Endothelial cell of umbilical vein (primary cell): Measurements from ENCODE around the gene CNTLN. TPM values are rescaled to one million over a fixed set of nuclear protein-coding genes. Genes with fewer than 3 reads are reported as not detected.

Source experiments
- BruUV-seq: library from RNA; stranded (reverse); fragments of 400-500 nt; replicated peaks from 2 replicates; lab custom pipeline; 2021; lab: Mats Ljungman, UMichigan
- CTCF ChIA-PET: fragments of 300-600, 350-600 bp; sonication (Branson Sonifier 250); formaldehyde crosslinking; loops from one replicate; lab custom pipeline; 2021; ENCODE audit warnings: antibody characterized with exemption, inconsistent platforms; lab: Charles Lee
- POLR2A ChIA-PET: fragments of 300-600, 350-600 bp; sonication (Branson Sonifier 250); formaldehyde crosslinking; loops from one replicate; lab custom pipeline; 2021; ENCODE audit warnings: antibody characterized with exemption, inconsistent platforms; lab: Charles Lee
- DNase-seq: peaks from one replicate; pipeline ENCODE4 v3.0.0-alpha.2; 2011; ENCODE audit warnings: low read depth, low spot score
- FAIRE-seq: peaks from 2 replicates; lab custom pipeline; 2011; peaks lifted over from hg19 to GRCh38; lab: Jason Lieb, UNC
- H2AFZ ChIP-seq: 2 replicates; pipeline ENCODE4 v1.6.0; 2012; ENCODE audit warnings: low read depth, low read length, control low read depth, inconsistent platforms
- H3K27ac ChIP-seq: 2 replicates; pipeline ENCODE4 v1.5.1; 2011; ENCODE audit warnings: low read depth, mild to moderate bottlenecking, control low read depth, low read length, moderate library complexity; ENCODE audit not compliant: insufficient read depth
- H3K27me3 ChIP-seq, 2 experiments: 2 replicates each; pipeline versions ENCODE4 v1.6.0 to v1.6.1; 2011; ENCODE audit warnings: low read length in 2 of 2, mixed read lengths in 1 of 2; ENCODE audit not compliant: control insufficient read depth in 2 of 2, insufficient read depth in 2 of 2
- H3K36me3 ChIP-seq, 2 experiments: 2 replicates in 1 of 2; 3 replicates in 1 of 2; pipeline ENCODE4 v1.5.1; 2011; ENCODE audit warnings: low read length in 2 of 2, mild to moderate bottlenecking in 1 of 2, moderate library complexity in 1 of 2; ENCODE audit not compliant: control insufficient read depth in 2 of 2, insufficient read depth in 2 of 2; ENCODE audit errors: extremely low read depth in 1 of 2
- H3K4me1 ChIP-seq: 3 replicates; pipeline ENCODE4 v1.5.1; 2011; ENCODE audit warnings: mild to moderate bottlenecking, low read length; ENCODE audit not compliant: control insufficient read depth, insufficient read depth; ENCODE audit errors: extremely low read depth
- H3K4me2 ChIP-seq: 2 replicates; pipeline ENCODE4 v1.6.1; 2011; ENCODE audit warnings: low read length, control low read depth, mixed read lengths; ENCODE audit not compliant: insufficient read depth
- H3K4me3 ChIP-seq, 3 experiments: fragments of 200-600 bp in 1 of 3; sonication (generic), shearing (Covaris generic) in 1 of 3; replicated peaks in 1 of 3; 2 replicates each; pipeline ENCODE4 v1.5.1; 2011 to 2016; ENCODE audit warnings: control low read depth in 3 of 3, low read length in 3 of 3, mild to moderate bottlenecking in 2 of 3, inconsistent platforms in 1 of 3, low read depth in 1 of 3, moderate library complexity in 1 of 3; ENCODE audit not compliant: insufficient read depth in 1 of 3
- H3K79me2 ChIP-seq: 2 replicates; pipeline ENCODE4 v1.6.0; 2012; ENCODE audit warnings: low read length, inconsistent platforms; ENCODE audit not compliant: control insufficient read depth, insufficient read depth
- H3K9ac ChIP-seq: replicated peaks from 2 replicates; pipeline ENCODE3; 2011; ENCODE audit warnings: low read length, control low read depth; ENCODE audit not compliant: insufficient read depth; ENCODE audit errors: extremely low read depth
- H3K9me1 ChIP-seq: replicated peaks from 3 replicates; pipeline ENCODE4 v1.6.0; 2011; ENCODE audit warnings: mild to moderate bottlenecking, low read length; ENCODE audit not compliant: control insufficient read depth, insufficient read depth; ENCODE audit errors: extremely low read depth
- H3K9me3 ChIP-seq: replicated peaks from 2 replicates; pipeline ENCODE4 v1.5.1; 2012; ENCODE audit warnings: low read length, inconsistent platforms; ENCODE audit not compliant: control insufficient read depth, insufficient read depth
- H4K20me1 ChIP-seq: replicated peaks from 2 replicates; pipeline ENCODE3; 2011; ENCODE audit warnings: mild to moderate bottlenecking, low read length; ENCODE audit not compliant: control insufficient read depth, insufficient read depth; ENCODE audit errors: extremely low read depth
- CTCF ChIP-seq, 2 donors: IDR thresholded peaks; 1 replicate in 1 of 2; 2 replicates in 1 of 2; pipeline ENCODE4 v1.5.1; 2011; ENCODE audit warnings: low read length in 2 of 2, mild to moderate bottlenecking in 2 of 2, moderate library complexity in 2 of 2, control low read depth in 1 of 2, inconsistent platforms in 1 of 2, low read depth in 1 of 2; ENCODE audit not compliant: insufficient read depth in 1 of 2; ENCODE audit errors: extremely low read depth in 1 of 2
- EZH2 ChIP-seq: IDR thresholded peaks from 2 replicates; pipeline ENCODE4 v1.6.1; 2012; ENCODE audit warnings: borderline replicate concordance, low read depth, mild to moderate bottlenecking, moderate library complexity, low read length, inconsistent platforms; ENCODE audit not compliant: severe bottlenecking
- FOS ChIP-seq: IDR thresholded peaks from 2 replicates; pipeline ENCODE4 v1.6.1; 2011; ENCODE audit warnings: mild to moderate bottlenecking, low read length, moderate library complexity, borderline replicate concordance; ENCODE audit not compliant: insufficient read depth
- GATA2 ChIP-seq: IDR thresholded peaks from 2 replicates; pipeline ENCODE4 v1.7.0; 2011; ENCODE audit warnings: low read depth, mild to moderate bottlenecking, moderate library complexity, mixed read lengths, low read length; ENCODE audit not compliant: insufficient read length, insufficient read depth
- JUN ChIP-seq: IDR thresholded peaks from 2 replicates; pipeline ENCODE4 v1.6.1; 2011; ENCODE audit warnings: borderline replicate concordance, low read depth; ENCODE audit not compliant: insufficient read length, insufficient read depth
- MAX ChIP-seq: IDR thresholded peaks from 2 replicates; pipeline ENCODE4 v1.6.1; 2011; ENCODE audit not compliant: insufficient read depth, insufficient read length
- MYC ChIP-seq: IDR thresholded peaks from one replicate; pipeline ENCODE4 v1.6.1; 2011; ENCODE audit warnings: mild to moderate bottlenecking, low read depth, low read length
- POLR2A ChIP-seq: IDR thresholded peaks from 2 replicates; pipeline ENCODE4 v1.6.1; 2012; ENCODE audit warnings: low read depth, mild to moderate bottlenecking, control low read depth, low read length
- POLR2AphosphoS5 ChIP-seq: IDR thresholded peaks from 2 replicates; pipeline ENCODE4 v1.6.1; 2012; ENCODE audit warnings: low read depth, mild to moderate bottlenecking, control low read depth, low read length, moderate library complexity; ENCODE audit not compliant: insufficient read depth
- dilution Hi-C: fragments of 300-500 bp; cut with MboI; formaldehyde crosslinking; loops from one replicate; pipeline ENCODE4 v1.15.0; 2019; ENCODE audit warnings: low sequenced_read_pairs; ENCODE audit not compliant: extremely low pct_ligation_motif_present
- intact Hi-C: fragments of 100-400 bp; cut with micrococcal nuclease; formaldehyde crosslinking; loops from one replicate; pipeline ENCODE4 v1.10.0; 2022
- polyA plus RNA-seq, 4 experiments: library from polyadenylated mRNA; depleted of rRNA in 3 of 4; stranded (reverse) in 3 of 4; unstranded in 1 of 4; fragments of >200 nt; gene quantifications; 2 replicates each; pipeline versions ENCODE4 v1.2.1 to v1.2.3, GENCODE V29; 2011 to 2012; ENCODE audit warnings: missing spikeins in 1 of 4
- total RNA-seq: library from RNA; stranded (reverse); gene quantifications from 2 replicates; pipeline ENCODE4 v1.2.3, GENCODE V29; 2021

Gene CNTLN
- total and polyA plus RNA-seq, 2 donors (not counting 3 experiments of a cell fraction or from before 2014, with no cell fraction given) = 3.5 to 15.8 TPM

- Histone ChIP-seq H3K79me2 (no peaks in the 10 kb centered on the region), H3K27me3 (no peaks in the 10 kb centered on the region), H2AFZ (no peak overlapping the region), H3K9ac (no peak overlapping the region), H3K9me1 (no peaks in the 10 kb centered on the region), H3K4me3 (no peak overlapping the region), H4K20me1 (no peaks in the 10 kb centered on the region), H3K4me1 (peaks cover 2% of the 10 kb centered on the region), H3K9me3 (no peaks in the 10 kb centered on the region), H3K4me2 (no peak overlapping the region), H3K36me3 (no peaks in the 10 kb centered on the region), H3K27ac (no peak overlapping the region)
- intact Hi-C loops = no loop called here
- DNase-seq (no peak), FAIRE-seq (no peak)
- dilution Hi-C loops = no loop called here
- POLR2A ChIA-PET = no interaction called here
- BruUV-seq = no TSS peak
- CTCF ChIA-PET = interaction anchor here (0.7 to 1.4 kb wide), 3 partner anchors 10 to 29 kb away, joined by 3 to 5 read pairs (median 3); no protein-coding TSS in a partner anchor
- TF ChIP-seq MYC (no peak), POLR2A (no peak), GATA2 (no peak), CTCF (IDR thresholded peaks at IDR 0.05; ENCODE audit: extremely low read depth in 1 of 2, insufficient read depth in 1 of 2, low read depth in 1 of 2, low read length in 2 of 2) (no peak), MAX (no peak), JUN (no peak), FOS (no peak), POLR2AphosphoS5 (no peak), EZH2 (no peak)
Observed at GRCh38 chr9:17322882-17323864, 188.3 kb downstream of the CNTLN start.
